GM12878 (cell line): ENCODE data around the gene SLC22A4. TPM values are rescaled to one million over a fixed set of nuclear protein-coding genes. Genes with fewer than 3 reads are reported as not detected.

Experiments used
- ATAC-seq: fragments of 200-7000 bp; cut with Tn5 transposase; 3 replicates; pipeline ENCODE4 v1.9.1; 2020; ENCODE audit warnings: mild to moderate bottlenecking, moderate library complexity
- BruUV-seq: library from RNA; stranded (reverse); fragments of 400-500 nt; replicated peaks from 2 replicates; lab custom pipeline; 2021; lab: Mats Ljungman, UMichigan
- CTCF ChIA-PET: fragments of 300-600 bp; sonication (Branson Sonifier 250); formaldehyde crosslinking; extraction: SDS; loops from one replicate; lab custom pipeline; 2021; ENCODE audit warnings: inconsistent platforms; lab: Yijun Ruan, JAX
- POLR2A ChIA-PET: fragments of 350-600 bp; formaldehyde crosslinking; extraction: SDS; loops from one replicate; lab custom pipeline; 2021; ENCODE audit warnings: inconsistent platforms; lab: Charles Lee
- RAD21 ChIA-PET: fragments of 300-600 bp; sonication (Branson Sonifier 250); formaldehyde crosslinking; loops from one replicate; lab custom pipeline; 2023; ENCODE audit warnings: antibody characterized with exemption; ENCODE audit not compliant: unreplicated experiment; lab: Charles Lee
- SMC1A ChIA-PET: fragments of 300-600 bp; sonication (Branson Sonifier 250); formaldehyde crosslinking; loops from one replicate; lab custom pipeline; 2023; ENCODE audit not compliant: unreplicated experiment, uncharacterized antibody; lab: Charles Lee
- DNase-seq: peaks from one replicate; pipeline ENCODE4 v3.0.0-alpha.2; 2011; ENCODE audit warnings: low read depth, low spot score
- FAIRE-seq: peaks from 3 replicates; lab custom pipeline; 2011; peaks lifted over from hg19 to GRCh38; lab: Jason Lieb, UNC
- H2AFZ ChIP-seq: 2 replicates; pipeline ENCODE4 v1.6.0; 2011; ENCODE audit warnings: low read depth, low read length, control low read depth; ENCODE audit not compliant: control insufficient read depth
- H3K27ac ChIP-seq: 2 replicates; pipeline ENCODE4 v1.5.1; 2011; ENCODE audit warnings: control low read depth; ENCODE audit not compliant: control insufficient read depth, insufficient read depth
- H3K27me3 ChIP-seq, 2 experiments: replicated peaks in 1 of 2; 2 replicates each; pipeline versions ENCODE4 v1.6.0 to v1.6.1; 2011; ENCODE audit warnings: low read length in 1 of 2; ENCODE audit not compliant: control insufficient read depth in 2 of 2, insufficient read depth in 2 of 2
- H3K36me3 ChIP-seq, 2 experiments: 2 replicates each; pipeline ENCODE4 v1.5.1; 2011; ENCODE audit warnings: low read length in 1 of 2; ENCODE audit not compliant: control insufficient read depth in 2 of 2, insufficient read depth in 2 of 2
- H3K4me1 ChIP-seq: 2 replicates; pipeline ENCODE4 v1.6.1; 2011; ENCODE audit warnings: mild to moderate bottlenecking, low read length, moderate library complexity, mixed read lengths; ENCODE audit not compliant: control insufficient read depth, insufficient read depth
- H3K4me2 ChIP-seq: 2 replicates; pipeline ENCODE4 v1.6.0; 2011; ENCODE audit warnings: control low read depth; ENCODE audit not compliant: control insufficient read depth, insufficient read depth
- H3K4me3 ChIP-seq: fragments of 200-600 bp; sonication (generic); 2 replicates; pipeline ENCODE4 v1.5.1; 2016
- H3K79me2 ChIP-seq: 2 replicates; pipeline ENCODE4 v1.6.0; 2011; ENCODE audit warnings: low read length; ENCODE audit not compliant: control insufficient read depth, insufficient read depth
- H3K9ac ChIP-seq: 2 replicates; pipeline ENCODE4 v1.8.0; 2011; ENCODE audit warnings: low read length, control low read depth, mixed read lengths; ENCODE audit not compliant: control insufficient read depth, insufficient read depth
- H3K9me3 ChIP-seq: replicated peaks from 3 replicates; pipeline ENCODE4 v1.5.1; 2011; ENCODE audit warnings: mild to moderate bottlenecking, low read length; ENCODE audit not compliant: control insufficient read depth, insufficient read depth
- H4K20me1 ChIP-seq: 2 replicates; pipeline ENCODE4 v1.6.0; 2011; ENCODE audit not compliant: control insufficient read depth, insufficient read depth
- BHLHE40 ChIP-seq, 2 experiments: fragments of 450-650 bp in 1 of 2; IDR thresholded peaks; 2 replicates each; pipeline ENCODE4 v1.6.1; 2011 to 2017; ENCODE audit warnings: low read depth in 2 of 2, borderline replicate concordance in 1 of 2, improper control_type of control experiment in 1 of 2, low read length in 1 of 2, mild to moderate bottlenecking in 1 of 2
- EP300 ChIP-seq, 2 experiments: fragments of 150-350 bp in 1 of 2; IDR thresholded peaks; 2 replicates each; pipeline ENCODE4 v1.6.1; 2011 to 2012; ENCODE audit warnings: low read depth in 2 of 2, low read length in 2 of 2, borderline replicate concordance in 1 of 2, improper control_type of control experiment in 1 of 2, inconsistent platforms in 1 of 2; ENCODE audit not compliant: control insufficient read depth in 1 of 2
- HCFC1 ChIP-seq: fragments of 150-350 bp; IDR thresholded peaks from 2 replicates; pipeline ENCODE4 v1.6.1; 2014; ENCODE audit warnings: low read length
- HDGF ChIP-seq: fragments of 450-650 bp; IDR thresholded peaks from 2 replicates; pipeline ENCODE4 v1.6.1; 2016; ENCODE audit warnings: antibody characterized with exemption
- KDM1A ChIP-seq: fragments of 200-600 bp; sonication (generic); IDR thresholded peaks from 2 replicates; pipeline ENCODE4 v1.6.1; 2016; ENCODE audit warnings: borderline replicate concordance
- SIX5 ChIP-seq: IDR thresholded peaks from 2 replicates; pipeline ENCODE4 v1.6.1; 2011; ENCODE audit warnings: mild to moderate bottlenecking, low read depth, low read length, moderate library complexity; ENCODE audit not compliant: severe bottlenecking
- SP1 ChIP-seq: IDR thresholded peaks from one replicate; pipeline ENCODE4 v1.6.1; 2011; ENCODE audit warnings: low read depth, low read length
- SREBF1 ChIP-seq: IDR thresholded peaks from 2 replicates; pipeline ENCODE4 v1.6.1; 2012; ENCODE audit warnings: mild to moderate bottlenecking, low read length
- SREBF2 ChIP-seq: IDR thresholded peaks from 2 replicates; pipeline ENCODE4 v1.6.1; 2012; ENCODE audit warnings: mild to moderate bottlenecking, low read length
- WGBS: methylation state at CpG from one replicate; pipeline ENCODE4 v1.1.6; 2016; ENCODE audit warnings: low lambda C conversion rate; ENCODE audit not compliant: insufficient replicate concordance, insufficient coverage; ENCODE audit errors: missing lambda C conversion rate; 5-methylcytosine and 5-hydroxymethylcytosine counted together
- in situ Hi-C: fragments of 300-500 bp; cut with MboI; formaldehyde crosslinking; loops from 9 replicates; pipeline ENCODE4 v1.14.3; 2018; ENCODE audit warnings: mixed read lengths
- intact Hi-C: fragments of 100-400 bp; cut with micrococcal nuclease; formaldehyde crosslinking; loops from one replicate; pipeline ENCODE4 v1.14.2; 2022; ENCODE audit not compliant: unreplicated experiment
- polyA plus RNA-seq, 11 experiments: library from polyadenylated mRNA; depleted of rRNA in 4 of 11; unstranded in 6 of 11; stranded (reverse) in 5 of 11; fragments of >200 nt; fragmentation: Nextera tagmentation in 4 of 11; fragmentation: Illumina TruSeq in 1 of 11; extraction: Ambion mirVana in 4 of 11; extraction: Trizol in 1 of 11; gene quantifications; 1 replicate in 1 of 11; 2 replicates in 10 of 11; pipeline versions ENCODE4 v1.2.1 to v1.2.3, GENCODE V29; 2011 to 2016; ENCODE audit warnings: inconsistent platforms in 2 of 11, missing spikeins in 2 of 11, low read depth in 1 of 11
- total RNA-seq, 4 experiments: library from RNA; depleted of rRNA in 3 of 4; stranded (reverse); fragments of >200 nt in 3 of 4; fragmentation: Illumina TruSeq in 1 of 4; extraction: Trizol in 1 of 4; gene quantifications; 2 replicates each; pipeline versions ENCODE4 v1.2.1 to v1.2.3, GENCODE V29; 2013 to 2021
- TF ChIP-seq, protein P1 (sequence below): IDR thresholded peaks from 2 replicates; pipeline ENCODE4 v1.6.1; 2012; ENCODE audit warnings: mild to moderate bottlenecking, low read depth, low read length
- TF ChIP-seq, protein P2 (sequence below): fragments of 450-650 bp; formaldehyde crosslinking; IDR thresholded peaks from 2 replicates; pipeline ENCODE4 v1.4.0; 2022; ENCODE audit warnings: mild to moderate bottlenecking, moderate library complexity
- TF ChIP-seq, protein P3 (sequence below): fragments of 450-650 bp; IDR thresholded peaks from 2 replicates; pipeline ENCODE4 v1.6.1; 2017; ENCODE audit warnings: antibody characterized with exemption, mild to moderate bottlenecking, moderate library complexity
- TF ChIP-seq, protein P4 (sequence below): fragments of 450-650 bp; IDR thresholded peaks from 2 replicates; pipeline ENCODE4 v1.6.1; 2016; ENCODE audit warnings: mild to moderate bottlenecking

SLC22A4 gene
- total and polyA plus RNA-seq, 10 of the 15 experiments (the other 5 are each of a cell fraction or from before 2014, with no cell fraction given): 0.04 to 0.61 (median 0.10) TPM; not detected in 2

DNA sequence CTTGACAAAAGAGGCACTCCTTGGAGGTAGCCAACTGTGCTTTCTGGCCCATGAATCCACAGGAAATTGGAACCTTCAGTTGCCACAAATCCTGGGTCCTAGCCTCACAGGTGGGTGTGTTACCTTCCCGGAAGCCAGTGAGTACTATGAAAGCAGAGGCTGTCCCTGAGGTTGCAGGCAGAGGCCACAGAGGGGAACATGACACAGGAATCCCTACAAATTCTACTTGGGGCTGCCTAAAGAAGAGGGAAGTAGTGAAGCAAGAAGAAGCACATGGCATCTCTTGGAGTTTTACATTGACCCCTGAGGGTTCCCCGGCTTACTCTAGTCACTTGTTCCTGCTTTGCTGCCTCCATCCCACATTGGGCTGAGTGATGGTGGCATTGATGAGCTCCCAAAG, 77.9 kb downstream of the SLC22A4 start:
- no peaks in the 10 kb centered on the region for H3K9me3 ChIP-seq
- no peak overlapping the region for H2AFZ ChIP-seq
- ChIA-PET RAD21 (interaction anchor here (1.0 to 2.7 kb wide), 6 partner anchors 17 to 134 kb away, joined by 3 to 16 read pairs (median 4); partner anchors contain the start of gene SLC22A4), CTCF (interaction anchor here (0.5 to 3.8 kb wide), 12 partner anchors 14 to 193 kb away, joined by 3 to 16 read pairs (median 3); no protein-coding TSS in a partner anchor), SMC1A (interaction anchor here (0.6 to 2.0 kb wide), 14 partner anchors 8 to 685 kb away, joined by 3 to 7 read pairs (median 4); no protein-coding TSS in a partner anchor), POLR2A (interaction anchor here (1.4 kb wide), 1 partner anchor 78 kb away, joined by 4 read pairs; the partner anchor contains the start of gene SLC22A4)
- no peak overlapping the region for H3K4me3 ChIP-seq
- H3K27me3 ChIP-seq: no peaks in the 10 kb centered on the region; a peak in 2 of 4 replicates
- in situ Hi-C loops: no loop called here
- H3K9ac ChIP-seq: no peak overlapping the region
- no TSS peak for BruUV-seq
- no peaks in the 10 kb centered on the region for H4K20me1 ChIP-seq
- intact Hi-C loops: loop anchor here (5.0 kb wide), 1 partner anchor 100 kb away; no protein-coding TSS in a partner anchor
- no peak overlapping the region for H3K27ac ChIP-seq
- WGBS: 76% methylated on average over 2 of the region's 2 CpGs
- FAIRE-seq: no peak
- DNase-seq: no peak
- H3K79me2 ChIP-seq: no peaks in the 10 kb centered on the region
- peaks cover 8% of the 10 kb centered on the region for H3K4me1 ChIP-seq
- no peak overlapping the region for H3K4me2 ChIP-seq
- no peak for ATAC-seq
- H3K36me3 ChIP-seq: no peaks in the 10 kb centered on the region
- TF ChIP-seq BHLHE40 (IDR thresholded peaks at IDR 0.05; ENCODE audit: borderline replicate concordance in 1 of 2, low read depth in 2 of 2, low read length in 1 of 2) (no peak), SP1 (no peak), SIX5 (no peak), SREBF1 (no peak), KDM1A (no peak), HDGF (no peak), HCFC1 (no peak), EP300 (IDR thresholded peaks at IDR 0.05; ENCODE audit: borderline replicate concordance in 1 of 2, control insufficient read depth in 1 of 2, low read depth in 2 of 2, low read length in 2 of 2) (no peak), SREBF2 (no peak)
- TF ChIP-seq, protein P1, sequence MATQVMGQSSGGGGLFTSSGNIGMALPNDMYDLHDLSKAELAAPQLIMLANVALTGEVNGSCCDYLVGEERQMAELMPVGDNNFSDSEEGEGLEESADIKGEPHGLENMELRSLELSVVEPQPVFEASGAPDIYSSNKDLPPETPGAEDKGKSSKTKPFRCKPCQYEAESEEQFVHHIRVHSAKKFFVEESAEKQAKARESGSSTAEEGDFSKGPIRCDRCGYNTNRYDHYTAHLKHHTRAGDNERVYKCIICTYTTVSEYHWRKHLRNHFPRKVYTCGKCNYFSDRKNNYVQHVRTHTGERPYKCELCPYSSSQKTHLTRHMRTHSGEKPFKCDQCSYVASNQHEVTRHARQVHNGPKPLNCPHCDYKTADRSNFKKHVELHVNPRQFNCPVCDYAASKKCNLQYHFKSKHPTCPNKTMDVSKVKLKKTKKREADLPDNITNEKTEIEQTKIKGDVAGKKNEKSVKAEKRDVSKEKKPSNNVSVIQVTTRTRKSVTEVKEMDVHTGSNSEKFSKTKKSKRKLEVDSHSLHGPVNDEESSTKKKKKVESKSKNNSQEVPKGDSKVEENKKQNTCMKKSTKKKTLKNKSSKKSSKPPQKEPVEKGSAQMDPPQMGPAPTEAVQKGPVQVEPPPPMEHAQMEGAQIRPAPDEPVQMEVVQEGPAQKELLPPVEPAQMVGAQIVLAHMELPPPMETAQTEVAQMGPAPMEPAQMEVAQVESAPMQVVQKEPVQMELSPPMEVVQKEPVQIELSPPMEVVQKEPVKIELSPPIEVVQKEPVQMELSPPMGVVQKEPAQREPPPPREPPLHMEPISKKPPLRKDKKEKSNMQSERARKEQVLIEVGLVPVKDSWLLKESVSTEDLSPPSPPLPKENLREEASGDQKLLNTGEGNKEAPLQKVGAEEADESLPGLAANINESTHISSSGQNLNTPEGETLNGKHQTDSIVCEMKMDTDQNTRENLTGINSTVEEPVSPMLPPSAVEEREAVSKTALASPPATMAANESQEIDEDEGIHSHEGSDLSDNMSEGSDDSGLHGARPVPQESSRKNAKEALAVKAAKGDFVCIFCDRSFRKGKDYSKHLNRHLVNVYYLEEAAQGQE: no peak
- TF ChIP-seq, protein P2, sequence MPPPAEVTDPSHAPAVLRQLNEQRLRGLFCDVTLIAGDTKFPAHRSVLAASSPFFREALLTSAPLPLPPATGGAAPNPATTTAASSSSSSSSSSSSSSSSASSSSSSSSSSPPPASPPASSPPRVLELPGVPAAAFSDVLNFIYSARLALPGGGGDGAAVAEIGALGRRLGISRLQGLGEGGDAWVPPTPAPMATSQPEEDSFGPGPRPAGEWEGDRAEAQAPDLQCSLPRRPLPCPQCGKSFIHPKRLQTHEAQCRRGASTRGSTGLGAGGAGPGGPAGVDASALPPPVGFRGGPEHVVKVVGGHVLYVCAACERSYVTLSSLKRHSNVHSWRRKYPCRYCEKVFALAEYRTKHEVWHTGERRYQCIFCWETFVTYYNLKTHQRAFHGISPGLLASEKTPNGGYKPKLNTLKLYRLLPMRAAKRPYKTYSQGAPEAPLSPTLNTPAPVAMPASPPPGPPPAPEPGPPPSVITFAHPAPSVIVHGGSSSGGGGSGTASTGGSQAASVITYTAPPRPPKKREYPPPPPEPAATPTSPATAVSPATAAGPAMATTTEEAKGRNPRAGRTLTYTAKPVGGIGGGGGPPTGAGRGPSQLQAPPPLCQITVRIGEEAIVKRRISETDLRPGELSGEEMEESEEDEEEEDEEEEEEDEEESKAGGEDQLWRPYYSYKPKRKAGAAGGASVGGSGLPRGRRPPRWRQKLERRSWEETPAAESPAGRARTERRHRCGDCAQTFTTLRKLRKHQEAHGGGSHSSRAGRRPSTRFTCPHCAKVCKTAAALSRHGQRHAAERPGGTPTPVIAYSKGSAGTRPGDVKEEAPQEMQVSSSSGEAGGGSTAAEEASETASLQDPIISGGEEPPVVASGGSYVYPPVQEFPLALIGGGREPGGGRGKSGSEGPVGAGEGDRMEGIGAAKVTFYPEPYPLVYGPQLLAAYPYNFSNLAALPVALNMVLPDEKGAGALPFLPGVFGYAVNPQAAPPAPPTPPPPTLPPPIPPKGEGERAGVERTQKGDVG (CRISPR knock-in tag): no peak
- TF ChIP-seq, protein P3, sequence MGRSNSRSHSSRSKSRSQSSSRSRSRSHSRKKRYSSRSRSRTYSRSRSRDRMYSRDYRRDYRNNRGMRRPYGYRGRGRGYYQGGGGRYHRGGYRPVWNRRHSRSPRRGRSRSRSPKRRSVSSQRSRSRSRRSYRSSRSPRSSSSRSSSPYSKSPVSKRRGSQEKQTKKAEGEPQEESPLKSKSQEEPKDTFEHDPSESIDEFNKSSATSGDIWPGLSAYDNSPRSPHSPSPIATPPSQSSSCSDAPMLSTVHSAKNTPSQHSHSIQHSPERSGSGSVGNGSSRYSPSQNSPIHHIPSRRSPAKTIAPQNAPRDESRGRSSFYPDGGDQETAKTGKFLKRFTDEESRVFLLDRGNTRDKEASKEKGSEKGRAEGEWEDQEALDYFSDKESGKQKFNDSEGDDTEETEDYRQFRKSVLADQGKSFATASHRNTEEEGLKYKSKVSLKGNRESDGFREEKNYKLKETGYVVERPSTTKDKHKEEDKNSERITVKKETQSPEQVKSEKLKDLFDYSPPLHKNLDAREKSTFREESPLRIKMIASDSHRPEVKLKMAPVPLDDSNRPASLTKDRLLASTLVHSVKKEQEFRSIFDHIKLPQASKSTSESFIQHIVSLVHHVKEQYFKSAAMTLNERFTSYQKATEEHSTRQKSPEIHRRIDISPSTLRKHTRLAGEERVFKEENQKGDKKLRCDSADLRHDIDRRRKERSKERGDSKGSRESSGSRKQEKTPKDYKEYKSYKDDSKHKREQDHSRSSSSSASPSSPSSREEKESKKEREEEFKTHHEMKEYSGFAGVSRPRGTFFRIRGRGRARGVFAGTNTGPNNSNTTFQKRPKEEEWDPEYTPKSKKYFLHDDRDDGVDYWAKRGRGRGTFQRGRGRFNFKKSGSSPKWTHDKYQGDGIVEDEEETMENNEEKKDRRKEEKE: no peak
- TF ChIP-seq, protein P4, sequence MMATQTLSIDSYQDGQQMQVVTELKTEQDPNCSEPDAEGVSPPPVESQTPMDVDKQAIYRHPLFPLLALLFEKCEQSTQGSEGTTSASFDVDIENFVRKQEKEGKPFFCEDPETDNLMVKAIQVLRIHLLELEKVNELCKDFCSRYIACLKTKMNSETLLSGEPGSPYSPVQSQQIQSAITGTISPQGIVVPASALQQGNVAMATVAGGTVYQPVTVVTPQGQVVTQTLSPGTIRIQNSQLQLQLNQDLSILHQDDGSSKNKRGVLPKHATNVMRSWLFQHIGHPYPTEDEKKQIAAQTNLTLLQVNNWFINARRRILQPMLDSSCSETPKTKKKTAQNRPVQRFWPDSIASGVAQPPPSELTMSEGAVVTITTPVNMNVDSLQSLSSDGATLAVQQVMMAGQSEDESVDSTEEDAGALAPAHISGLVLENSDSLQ: no peak
